NCI-H69 (cell line): ENCODE results near the gene ALOX15B.
A peak's percentile ranks its signal among the peaks of the same experiment; 100 is the strongest.

ENCODE experiments used
- DNase-seq: peaks from one replicate; lab custom pipeline; 2025; lab: John Stamatoyannopoulos, UW

Gene ALOX15B

GRCh38 chr17:8038954-8039610 is at the start of gene ALOX15B:
TSS of gene ALOX15B (plus strand) at chr17:8039059. CDS start at chr17:8039156, 97 bp downstream.
- DNase-seq = peak; percentile 3

- peak; percentile 74 for DNase-seq
Observed at GRCh38 chr17:7989781-7990655, 48.8 kb upstream of the ALOX15B start.

GRCh38 chr17:7992516-7992915 is 46.3 kb upstream of the ALOX15B start:
- DNase-seq = no peak

- DNase-seq = no peak
Observed at GRCh38 chr17:7992924-7993323, 45.9 kb upstream of the ALOX15B start.

- DNase-seq = no peak
Observed at GRCh38 chr17:7993972-7994589, 44.8 kb upstream of the ALOX15B start.

GRCh38 chr17:7995724-7996123 is 43.1 kb upstream of the ALOX15B start:
- DNase-seq = no peak

GRCh38 chr17:7997186-7997585 is 41.7 kb upstream of the ALOX15B start:
- peak; percentile 31 for DNase-seq

- DNase-seq = no peak
Observed at GRCh38 chr17:8001976-8002720, 36.7 kb upstream of the ALOX15B start, which contains the start of gene GUCY2D. TSS of gene GUCY2D (plus strand) at chr17:8002615. CDS start at chr17:8003048, 433 bp downstream.

GRCh38 chr17:8002721-8003593 is 35.9 kb upstream of the ALOX15B start:
- DNase-seq = no peak

GRCh38 chr17:8003594-8004181 is 35.2 kb upstream of the ALOX15B start:
- no peak for DNase-seq

- no peak for DNase-seq
Observed at GRCh38 chr17:8004899-8005298, 34.0 kb upstream of the ALOX15B start.

- DNase-seq = no peak
Observed at GRCh38 chr17:8005357-8005756, 33.5 kb upstream of the ALOX15B start.

- DNase-seq = peak; percentile 30
Observed at GRCh38 chr17:8005967-8006730, 32.7 kb upstream of the ALOX15B start.

- no peak for DNase-seq
Observed at GRCh38 chr17:8006836-8007680, 31.8 kb upstream of the ALOX15B start.

- DNase-seq = no peak
Observed at GRCh38 chr17:8007836-8008235, 31.0 kb upstream of the ALOX15B start.

GRCh38 chr17:8012045-8012580 is 26.7 kb upstream of the ALOX15B start:
- no peak for DNase-seq

- DNase-seq = no peak
Observed at GRCh38 chr17:8012996-8013640, 25.7 kb upstream of the ALOX15B start.
